HepG2 (cell line): ENCODE measurements around the gene EID3. TPM values are rescaled to one million over a fixed set of nuclear protein-coding genes. Genes with fewer than 3 reads are reported as not detected.
A peak's percentile ranks its signal among the peaks of the same experiment; 100 is the strongest.

Experiments used
- ATAC-seq: fragments of 200-7000 bp; cut with Tn5 transposase; 3 replicates; pipeline ENCODE4 v1.9.1; 2020; ENCODE audit warnings: mild to moderate bottlenecking, moderate library complexity
- BruUV-seq: library from RNA; stranded (reverse); fragments of 400-500 nt; replicated peaks from 2 replicates; lab custom pipeline; 2021; lab: Mats Ljungman, UMichigan
- CTCF ChIA-PET: fragments of 300-600 bp; formaldehyde crosslinking; extraction: SDS; loops from one replicate; lab custom pipeline; 2021; ENCODE audit warnings: low total read pairs, inconsistent platforms, low intra/inter-chr PET ratio; lab: Yijun Ruan, JAX
- POLR2A ChIA-PET: fragments of 350-600 bp; sonication (Branson Sonifier 250); formaldehyde crosslinking; loops from one replicate; lab custom pipeline; 2020; ENCODE audit warnings: antibody characterized with exemption, inconsistent platforms; lab: Yijun Ruan, JAX
- DNase-seq: peaks from one replicate; pipeline ENCODE4 v3.0.0-alpha.2; 2015; ENCODE audit warnings: low spot score
- FAIRE-seq: peaks from 3 replicates; lab custom pipeline; 2011; peaks lifted over from hg19 to GRCh38; lab: Jason Lieb, UNC
- H2AFZ ChIP-seq: one replicate; pipeline ENCODE4 v1.6.1; 2011; ENCODE audit warnings: low read length, inconsistent platforms
- H3K27ac ChIP-seq: fragments of 300-600 bp; 3 replicates; pipeline ENCODE4 v1.8.0; 2011; ENCODE audit warnings: mixed run types, mild to moderate bottlenecking, mixed read lengths, low read length, inconsistent platforms; ENCODE audit not compliant: insufficient read depth; ENCODE audit errors: extremely low read length
- H3K27me3 ChIP-seq, 2 experiments: fragments of 200-600 bp in 1 of 2; 2 replicates in 1 of 2; 3 replicates in 1 of 2; pipeline versions ENCODE4 v1.6.0 to v1.8.0; 2011; ENCODE audit warnings: low read length in 2 of 2, mild to moderate bottlenecking in 2 of 2, moderate library complexity in 2 of 2, inconsistent platforms in 1 of 2; ENCODE audit not compliant: insufficient read depth in 2 of 2, control insufficient read depth in 1 of 2
- H3K36me3 ChIP-seq, 2 experiments: fragments of 200-600 bp in 1 of 2; replicated peaks in 1 of 2; 2 replicates in 1 of 2; 3 replicates in 1 of 2; pipeline versions ENCODE4 v1.5.1 to v1.8.0; 2011; ENCODE audit warnings: low read length in 2 of 2, inconsistent platforms in 1 of 2; ENCODE audit not compliant: insufficient read depth in 2 of 2, control insufficient read depth in 1 of 2
- H3K4me1 ChIP-seq: 2 replicates; pipeline ENCODE4 v1.5.1; 2012; ENCODE audit warnings: low read length, inconsistent platforms; ENCODE audit not compliant: insufficient read depth
- H3K4me2 ChIP-seq: 2 replicates; pipeline ENCODE4 v1.6.0; 2011; ENCODE audit warnings: low read depth, low read length, inconsistent platforms
- H3K4me3 ChIP-seq, 3 experiments: fragments of 200-600 bp in 1 of 3; sonication (generic), shearing (Covaris generic) in 1 of 3; replicated peaks in 1 of 3; 2 replicates each; pipeline ENCODE4 v1.5.1; 2011 to 2016; ENCODE audit warnings: low read length in 3 of 3, inconsistent platforms in 2 of 3, low read depth in 2 of 3, mild to moderate bottlenecking in 2 of 3, control low read depth in 1 of 3, mixed read lengths in 1 of 3; ENCODE audit not compliant: insufficient read depth in 1 of 3
- H3K79me2 ChIP-seq: one replicate; pipeline ENCODE4 v1.6.1; 2011; ENCODE audit warnings: low read length, inconsistent platforms; ENCODE audit not compliant: insufficient read depth
- H3K9ac ChIP-seq: 2 replicates; pipeline ENCODE4 v1.6.0; 2011; ENCODE audit warnings: mild to moderate bottlenecking, low read depth, low read length, inconsistent platforms; ENCODE audit not compliant: insufficient read depth
- H3K9me3 ChIP-seq: 2 replicates; pipeline ENCODE4 v1.5.1; 2012; ENCODE audit warnings: mild to moderate bottlenecking, low read length
- H4K20me1 ChIP-seq: 2 replicates; pipeline ENCODE4 v1.6.0; 2011; ENCODE audit warnings: inconsistent platforms, mild to moderate bottlenecking, low read length, moderate library complexity; ENCODE audit not compliant: insufficient read depth
- CREBL2 ChIP-seq: sonication (generic); formaldehyde crosslinking; IDR thresholded peaks from 2 replicates; pipeline ENCODE4 v1.8.1; 2023; ENCODE audit warnings: missing genetic modification reagents, mild to moderate bottlenecking, borderline replicate concordance
- HIC2 ChIP-seq: sonication (generic); formaldehyde crosslinking; IDR thresholded peaks from 2 replicates; pipeline ENCODE4 v1.9.0; 2022; ENCODE audit warnings: low read depth, missing genetic modification reagents
- POLR2G ChIP-seq: fragments of 200-400 bp; formaldehyde crosslinking; IDR thresholded peaks from 2 replicates; pipeline ENCODE4 v1.6.1; 2018; ENCODE audit warnings: mild to moderate bottlenecking, low read depth, low read length, moderate library complexity
- SRSF1 ChIP-seq: fragments of 200-400 bp; formaldehyde crosslinking; optimal IDR thresholded peaks from 2 replicates; pipeline ENCODE3; 2017; ENCODE audit warnings: mild to moderate bottlenecking, low read depth, low read length, moderate library complexity
- ZBTB3 ChIP-seq: sonication (generic); formaldehyde crosslinking; IDR thresholded peaks from 2 replicates; pipeline ENCODE4 v1.4.0; 2020; ENCODE audit warnings: low read depth, mild to moderate bottlenecking, moderate library complexity, missing genetic modification reagents, borderline replicate concordance
- ZNF33B ChIP-seq: sonication (generic); formaldehyde crosslinking; IDR thresholded peaks from 2 replicates; pipeline ENCODE4 v1.5.1; 2020; ENCODE audit warnings: mild to moderate bottlenecking, missing genetic modification reagents
- ZNF749 ChIP-seq: sonication (generic); formaldehyde crosslinking; IDR thresholded peaks from 2 replicates; pipeline ENCODE4 v1.8.0; 2022; ENCODE audit warnings: mild to moderate bottlenecking, missing genetic modification reagents, moderate library complexity, borderline replicate concordance
- WGBS: methylation state at CpG from one replicate; pipeline ENCODE4 v1.1.6; 2017; ENCODE audit warnings: low lambda C conversion rate; 5-methylcytosine and 5-hydroxymethylcytosine counted together
- in situ Hi-C: cut with HindIII; loops from 2 replicates; pipeline ENCODE4 v1.10.0; 2017; ENCODE audit warnings: low pct_unique_long_range_greater_than_20kb; ENCODE audit not compliant: extremely low pct_ligation_motif_present
- intact Hi-C: fragments of 100-400 bp; cut with micrococcal nuclease; formaldehyde crosslinking; loops from one replicate; pipeline ENCODE4 v1.10.0; 2022; ENCODE audit not compliant: unreplicated experiment
- polyA plus RNA-seq, 8 experiments: library from polyadenylated mRNA; depleted of rRNA in 3 of 8; stranded (reverse) in 7 of 8; unstranded in 1 of 8; fragments of >200 nt; fragmentation: Illumina TruSeq in 4 of 8; extraction: Trizol in 4 of 8; gene quantifications; 2 replicates each; pipeline versions ENCODE4 v1.2.1 to v1.2.3, GENCODE V29; 2011 to 2016; ENCODE audit warnings: low read depth in 4 of 8, missing spikeins in 1 of 8, mixed read lengths in 1 of 8; ENCODE audit not compliant: insufficient read depth in 1 of 8
- total RNA-seq, 5 experiments: library from RNA; depleted of rRNA; stranded (reverse); fragments of >200 nt; fragmentation: Illumina TruSeq; extraction: Trizol; gene quantifications; 2 replicates each; pipeline ENCODE4 v1.2.3, GENCODE V29; 2016; ENCODE audit warnings: low read depth in 1 of 5

Gene EID3
- total and polyA plus RNA-seq, 2 of the 13 experiments (the other 11 are each of a cell fraction or from before 2014, with no cell fraction given), result 0.38 to 4.5 TPM

GRCh38 chr12:104348994-104349494 is 45.5 kb downstream of the EID3 start:
- H3K4me3 ChIP-seq, result no peak overlapping the region
- no peak overlapping the region for H2AFZ ChIP-seq
- intact Hi-C loops, result no loop called here
- CTCF ChIA-PET, result no interaction called here
- H3K9me3 ChIP-seq, result no peaks in the 10 kb centered on the region
- no peak overlapping the region for H3K4me2 ChIP-seq
- H3K27ac ChIP-seq, result no peak overlapping the region
- ATAC-seq, result no peak
- peaks cover 6% of the 10 kb centered on the region; the same call in 1 of the 2 replicates for H3K4me1 ChIP-seq
- no peak for FAIRE-seq
- no peak for DNase-seq
- no peaks in the 10 kb centered on the region for H3K27me3 ChIP-seq
- peaks cover 18 to 64% of the 10 kb centered on the region in 2 experiments for H3K36me3 ChIP-seq
- H3K79me2 ChIP-seq, result no peaks in the 10 kb centered on the region
- H4K20me1 ChIP-seq, result no peaks in the 10 kb centered on the region; the same call in 1 of the 2 replicates
- in situ Hi-C loops, result no loop called here
- TSS peak; percentile 18 for BruUV-seq
- POLR2A ChIA-PET, result no interaction called here
- 100% methylated on average over 2 of the region's 2 CpGs for WGBS
- no peak overlapping the region for H3K9ac ChIP-seq
- TF ChIP-seq ZBTB3 (CRISPR knock-in tag), result no peak
- no peak for TF ChIP-seq ZNF749 (CRISPR knock-in tag)
- TF ChIP-seq POLR2G, result no peak
- TF ChIP-seq CREBL2 (CRISPR knock-in tag), result no peak
- TF ChIP-seq SRSF1, result no peak
- TF ChIP-seq ZNF33B, result no peak
- no peak for TF ChIP-seq HIC2 (CRISPR knock-in tag)
